Parathyroid adenoma (tissue), 2 donors: ENCODE data around the gene SMIM28.

Source experiments
- H2AFZ ChIP-seq: fragments of 300-600 bp; sonication (generic); one replicate; pipeline ENCODE4 v1.7.0; 2017; ENCODE audit warnings: antibody characterized with exemption, mild to moderate bottlenecking
- H3K27ac ChIP-seq: fragments of 300-600 bp; sonication (generic); one replicate; pipeline ENCODE4 v1.7.0; 2017
- H3K27me3 ChIP-seq: fragments of 300-600 bp; sonication (generic); one replicate; pipeline ENCODE4 v1.7.0; 2017; ENCODE audit warnings: low read length; ENCODE audit not compliant: control insufficient read depth, insufficient read depth
- H3K36me3 ChIP-seq: fragments of 300-600 bp; sonication (generic); one replicate; pipeline ENCODE4 v1.7.0; 2017; ENCODE audit warnings: low read length; ENCODE audit not compliant: control insufficient read depth, insufficient read depth
- H3K4me1 ChIP-seq: fragments of 300-600 bp; sonication (generic); one replicate; pipeline ENCODE4 v1.7.0; 2017; ENCODE audit warnings: control low read depth
- H3K4me2 ChIP-seq: fragments of 300-600 bp; sonication (generic); one replicate; pipeline ENCODE4 v1.7.0; 2017; ENCODE audit warnings: low read length
- H3K4me3 ChIP-seq: fragments of 300-600 bp; sonication (generic); one replicate; pipeline ENCODE4 v1.7.0; 2017; ENCODE audit warnings: low read depth, low read length
- H3K79me2 ChIP-seq: fragments of 300-600 bp; sonication (generic); one replicate; pipeline ENCODE4 v1.7.0; 2017; ENCODE audit warnings: control low read depth
- H3K9ac ChIP-seq: fragments of 300-600 bp; sonication (generic); one replicate; pipeline ENCODE4 v1.7.0; 2017; ENCODE audit warnings: mild to moderate bottlenecking
- H3K9me3 ChIP-seq: fragments of 300-600 bp; sonication (generic); one replicate; pipeline ENCODE4 v1.7.0; 2017; ENCODE audit warnings: low read length; ENCODE audit not compliant: control insufficient read depth
- CTCF ChIP-seq: fragments of 300-600 bp; sonication (generic); IDR thresholded peaks from one replicate; pipeline ENCODE4 v1.7.0; 2017; ENCODE audit warnings: antibody characterized with exemption, mild to moderate bottlenecking
- donor health status: primary hyperparathyroidism.

Gene SMIM28

GRCh38 chr6:138432063-138432356 lies 54.3 kb downstream of the SMIM28 start:
- Histone ChIP-seq H3K9ac (no peak overlapping the region), H2AFZ (no peak overlapping the region), H3K27ac (no peak overlapping the region), H3K79me2 (no peaks in the 10 kb centered on the region), H3K36me3 (no peaks in the 10 kb centered on the region), H3K4me2 (no peak overlapping the region), H3K27me3 (no peaks in the 10 kb centered on the region), H3K9me3 (no peaks in the 10 kb centered on the region), H3K4me3 (no peak overlapping the region), H3K4me1 (no peaks in the 10 kb centered on the region)
- no peak for TF ChIP-seq CTCF
